NK-92 treated with Interleukin-12 subunit alpha and Interleukin-12 subunit beta, amount 100 ng/mL, for 24 hours (cell line): ENCODE results near the gene CLIC5.

Experiments
- DNase-seq: peaks from one replicate; lab custom pipeline; 2025; lab: John Stamatoyannopoulos, UW

CLIC5 gene

GRCh38 chr6:46035242-46035641, 19.6 kb upstream of the CLIC5 start:
- no peak for DNase-seq

GRCh38 chr6:46032110-46032998, 16.7 kb upstream of the CLIC5 start:
- no peak for DNase-seq

- no peak for DNase-seq
These were observed 13.9 kb upstream of the CLIC5 start for GRCh38 chr6:46029602-46030001.

DNA sequence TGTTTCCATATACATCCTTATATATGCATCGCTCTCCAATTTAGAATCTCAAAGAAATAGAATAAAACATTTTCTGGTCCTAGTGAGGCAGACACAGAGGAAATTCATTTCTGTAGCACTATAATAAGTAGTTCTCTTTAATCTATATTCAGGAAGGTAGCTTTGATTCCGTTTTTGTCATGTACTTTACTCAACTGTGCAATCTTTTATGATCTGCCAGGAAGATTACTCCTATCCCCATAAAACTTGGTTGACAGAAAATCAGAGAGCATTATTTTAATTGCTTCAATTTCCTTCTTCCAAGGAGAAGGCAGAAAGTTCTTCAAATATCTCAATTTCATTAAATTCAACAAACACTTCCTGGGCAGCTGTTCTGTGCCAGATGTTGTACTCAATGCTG, 10.6 kb upstream of the CLIC5 start:
- DNase-seq, result no peak

DNA sequence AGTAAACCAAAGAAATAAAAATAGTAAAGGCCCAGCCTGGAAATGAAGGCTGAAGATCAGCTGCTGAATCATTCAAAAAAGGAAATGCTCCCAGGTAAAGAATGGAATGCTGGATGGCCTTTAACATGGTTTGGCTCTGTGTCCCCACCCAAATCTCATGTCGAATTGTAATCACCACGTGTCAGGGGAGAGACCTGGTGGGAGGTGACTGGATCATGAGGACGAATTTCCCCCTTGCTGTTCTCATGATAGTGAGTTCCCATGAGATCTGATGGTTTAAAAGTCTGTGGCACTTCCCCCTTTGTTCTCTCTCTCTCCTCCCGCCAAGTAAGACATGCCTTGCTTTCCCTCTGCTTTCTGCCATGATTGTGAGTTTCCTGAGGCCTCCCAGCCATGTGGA, 9.9 kb upstream of the CLIC5 start:
- DNase-seq, result no peak

DNA sequence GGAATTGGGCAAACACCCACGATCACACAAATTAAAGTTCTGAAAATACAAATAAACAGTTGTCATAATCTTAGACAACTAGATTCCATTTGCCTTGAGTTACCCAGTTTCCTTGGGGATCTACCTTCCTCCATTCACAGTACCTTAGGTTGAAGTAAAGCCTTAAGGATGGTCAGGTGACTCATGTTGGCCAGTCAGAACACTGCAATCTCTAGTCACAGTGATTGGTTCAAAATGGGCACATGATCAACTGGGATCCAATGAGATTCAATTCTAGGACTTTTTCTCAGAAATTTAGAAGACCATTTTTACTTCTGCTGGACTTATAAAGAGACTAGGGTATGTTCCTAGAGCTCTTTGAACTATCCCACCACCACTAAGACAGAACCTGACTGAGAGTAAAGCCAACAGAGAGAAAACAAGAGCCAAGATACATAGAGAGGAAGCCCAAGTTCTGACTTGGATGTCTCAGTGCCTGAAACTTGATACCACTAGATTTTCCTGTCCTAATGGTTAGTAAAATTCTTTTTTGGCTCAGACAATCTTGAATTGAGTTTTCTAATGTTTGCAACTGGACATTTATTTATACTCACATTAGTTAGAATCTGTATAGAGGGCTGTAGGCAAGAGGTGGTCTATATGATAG, 8.6 kb upstream of the CLIC5 start:
- DNase-seq, result no peak

GRCh38 chr6:46023216-46023915, 7.7 kb upstream of the CLIC5 start:
- no peak for DNase-seq

GRCh38 chr6:46022106-46022948, 6.7 kb upstream of the CLIC5 start:
- no peak for DNase-seq

DNA sequence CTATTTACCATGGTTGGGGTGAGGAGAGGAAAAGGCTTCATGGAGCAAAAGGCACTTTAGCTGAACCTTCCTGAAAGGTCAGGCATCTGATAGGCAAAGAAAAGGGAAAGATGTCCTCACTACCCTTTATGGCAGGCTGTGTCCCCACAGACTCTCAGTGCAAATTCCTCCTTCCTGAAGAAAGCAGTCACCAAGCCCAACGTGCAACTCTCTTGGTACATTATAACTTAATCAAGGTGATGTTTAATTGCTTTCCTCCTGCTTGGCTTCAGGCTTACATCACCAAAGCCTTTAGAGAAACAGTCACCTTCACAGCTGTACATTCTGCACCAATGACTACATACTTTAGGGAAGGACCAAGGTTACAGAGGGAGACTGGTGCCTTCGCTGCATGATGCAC, 2.1 kb upstream of the CLIC5 start:
- no peak for DNase-seq

DNA sequence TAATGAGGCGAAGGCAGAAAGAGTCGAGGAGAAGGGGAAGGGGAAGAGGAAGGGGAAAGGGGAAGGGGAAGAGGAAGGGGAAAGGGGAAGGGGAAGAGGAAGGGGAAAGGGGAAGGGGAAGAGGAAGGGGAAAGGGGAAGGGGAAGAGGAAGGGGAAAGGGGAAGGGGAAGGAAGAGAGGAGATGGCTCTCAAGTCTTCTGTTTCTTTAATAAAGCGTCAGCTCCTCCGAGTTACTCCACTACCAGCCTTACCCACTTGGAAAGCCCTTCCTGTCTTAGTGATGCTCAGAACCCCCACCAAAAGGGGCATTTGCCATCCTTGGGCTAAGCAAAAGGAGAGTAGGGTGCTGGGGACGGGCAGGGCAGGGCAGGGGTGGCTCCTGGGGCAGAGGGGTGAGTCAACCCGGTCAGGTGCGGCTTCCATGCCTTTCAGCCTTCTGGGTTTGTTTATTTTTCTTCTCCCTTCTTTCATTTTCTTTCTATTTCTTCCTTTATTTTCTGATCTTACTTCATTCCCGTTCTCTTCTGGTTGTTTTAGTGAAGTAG, 476 bp upstream of the CLIC5 start:
- no peak for DNase-seq

GRCh38 chr6:46014511-46015118, 1.0 kb downstream of the CLIC5 start:
- DNase-seq, result no peak

GRCh38 chr6:46014046-46014445, 1.6 kb downstream of the CLIC5 start:
- no peak for DNase-seq

- no peak for DNase-seq
These were observed 2.0 kb downstream of the CLIC5 start for GRCh38 chr6:46013639-46014038.

DNA sequence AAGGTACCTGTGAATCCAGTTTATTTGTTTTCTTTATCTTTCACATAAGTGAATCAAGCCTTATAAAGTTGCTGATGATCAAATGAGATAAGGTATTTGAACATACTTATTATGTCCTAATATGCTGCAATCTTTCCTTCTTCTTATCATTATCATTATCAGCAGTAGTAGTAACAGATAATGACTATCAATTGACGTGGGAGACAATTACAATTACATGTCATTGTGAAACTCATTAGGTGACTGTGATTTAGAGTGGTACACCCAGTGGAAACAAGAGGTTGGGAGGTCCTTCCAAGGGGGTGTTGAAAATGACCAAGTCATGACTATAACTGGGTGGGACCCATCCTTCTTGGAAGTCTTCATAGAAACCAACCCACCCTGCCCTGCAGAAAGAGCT, 2.8 kb downstream of the CLIC5 start:
- no peak for DNase-seq

- DNase-seq, result peak; percentile 61
These were observed 4.2 kb downstream of the CLIC5 start for GRCh38 chr6:46011188-46012085.

DNA sequence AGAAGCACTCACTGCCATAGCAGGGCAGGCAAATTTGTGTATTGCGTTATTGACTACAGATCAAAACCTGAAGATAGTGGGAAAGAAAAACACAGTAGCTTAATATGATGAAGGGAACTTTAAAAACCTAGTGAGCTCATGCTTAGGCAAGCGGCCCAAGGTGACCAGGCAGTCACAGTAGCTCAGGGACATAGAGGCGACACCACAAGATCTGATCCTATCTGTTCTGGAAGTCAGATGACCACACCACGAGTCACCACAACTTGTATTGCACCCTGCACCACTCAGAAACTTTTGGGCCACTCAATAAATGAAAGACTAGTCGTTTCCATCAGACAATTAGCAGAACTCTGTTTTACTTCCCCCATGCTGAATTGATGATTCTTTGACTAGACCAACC, 4.9 kb downstream of the CLIC5 start:
- peak; percentile 22 for DNase-seq

DNA sequence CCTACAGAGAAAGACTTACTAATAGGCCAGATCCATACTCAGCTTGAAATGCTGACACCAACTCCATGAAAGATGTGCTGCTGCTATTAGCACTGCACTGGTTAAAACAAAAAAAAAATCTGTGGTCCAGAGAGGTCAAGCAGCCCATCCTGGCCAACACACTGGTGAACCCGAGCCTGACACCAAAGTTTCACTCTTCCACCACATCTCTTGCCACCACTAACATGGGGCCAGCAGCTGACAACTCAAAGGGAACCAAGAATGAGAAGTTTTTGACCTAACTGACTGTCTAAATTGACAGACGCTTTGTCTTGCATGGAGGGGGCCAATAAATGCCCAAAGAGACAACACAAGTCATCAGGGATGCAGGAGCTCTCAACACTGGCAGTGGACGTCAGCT, 5.4 kb downstream of the CLIC5 start:
- DNase-seq, result no peak

- no peak for DNase-seq
These were observed 13.4 kb downstream of the CLIC5 start for GRCh38 chr6:46002264-46002663.

DNA sequence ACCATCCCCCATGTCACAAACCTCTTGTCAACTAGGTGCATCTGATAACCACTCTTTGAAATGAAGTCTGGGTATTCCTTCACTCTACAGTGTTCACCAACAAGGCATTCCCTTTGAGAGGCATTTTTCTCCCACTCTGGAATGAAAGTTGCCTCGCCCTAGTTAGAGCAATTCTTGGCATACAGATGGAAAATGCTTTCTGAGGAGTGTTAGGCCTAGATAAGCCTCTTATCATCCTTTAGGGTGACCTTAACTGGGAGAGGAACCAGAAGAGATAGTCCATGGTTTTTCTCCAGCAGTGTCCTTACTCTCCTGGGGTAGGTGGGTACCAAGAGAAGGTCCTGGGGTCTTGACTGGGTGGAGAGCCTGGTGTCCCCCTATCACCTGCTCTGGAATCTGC, 14.8 kb downstream of the CLIC5 start:
- no peak for DNase-seq

DNA sequence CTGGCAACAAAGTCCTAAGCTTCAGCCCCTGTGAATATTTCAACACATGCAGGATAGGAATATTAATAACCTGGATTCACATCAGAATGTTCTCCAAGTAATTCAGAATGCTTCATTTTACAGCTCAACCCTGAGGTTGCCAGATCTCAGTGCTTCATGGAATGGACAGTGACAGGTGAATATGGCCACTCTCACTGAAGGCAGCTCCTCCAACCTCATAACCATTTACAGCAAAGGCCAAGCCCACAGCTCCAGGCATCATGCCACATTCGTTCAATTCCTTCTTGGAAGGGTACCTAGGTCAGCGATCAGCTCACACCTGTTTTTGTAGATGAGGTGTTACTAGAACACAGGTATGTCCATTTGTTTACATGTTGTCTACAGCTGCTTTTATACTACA, 17.1 kb downstream of the CLIC5 start:
- no peak for DNase-seq
